Hematopoietic multipotent progenitor cell treated with erythropoietin and hydrocortisone succinate and interleukin-3 and kit ligand, for 8 days (in vitro differentiated cells): ENCODE measurements around the gene IFITM5.
"Not testable (repeated sequence)": the region's sequence is repeated elsewhere in the genome, so short reads cannot be mapped to it uniquely, and the experiment has no call there.

Source experiments
- DNase-seq: peaks from one replicate; pipeline ENCODE4 v3.0.0-alpha.2; 2015

Gene IFITM5

GRCh38 chr11:299081-299891, at the start of gene IFITM5:
TSS of gene IFITM5 (minus strand) at chr11:299526. CDS start at chr11:299490, 36 bp downstream.
- no peak for DNase-seq

GRCh38 chr11:346529-346928, 47.2 kb upstream of the IFITM5 start:
- DNase-seq = no peak

GRCh38 chr11:344836-345578, 45.7 kb upstream of the IFITM5 start:
- peak; percentile 65 for DNase-seq

- no peak for DNase-seq
Measured at GRCh38 chr11:342328-342727, 43.0 kb upstream of the IFITM5 start.

GRCh38 chr11:340539-341512, 41.5 kb upstream of the IFITM5 start:
- DNase-seq = no peak

- DNase-seq = no peak
Measured at GRCh38 chr11:339963-340362, 40.6 kb upstream of the IFITM5 start.

GRCh38 chr11:337711-338110, 38.4 kb upstream of the IFITM5 start:
- no peak for DNase-seq

GRCh38 chr11:336659-337198, 37.4 kb upstream of the IFITM5 start:
- no peak for DNase-seq

GRCh38 chr11:335779-336658, 36.7 kb upstream of the IFITM5 start:
- no peak for DNase-seq

GRCh38 chr11:334264-334994, 35.1 kb upstream of the IFITM5 start:
- no peak for DNase-seq

GRCh38 chr11:333616-334263, 34.4 kb upstream of the IFITM5 start:
- not testable (repeated sequence) for DNase-seq

- no peak for DNase-seq
Measured at GRCh38 chr11:332651-333480, 33.5 kb upstream of the IFITM5 start.

GRCh38 chr11:331358-332060, 32.2 kb upstream of the IFITM5 start:
- no peak for DNase-seq

- no peak for DNase-seq
Measured at GRCh38 chr11:330694-331357, 31.5 kb upstream of the IFITM5 start.

- DNase-seq = no peak
Measured at GRCh38 chr11:330307-330693, 31.0 kb upstream of the IFITM5 start.

- DNase-seq = no peak
Measured at GRCh38 chr11:329886-330253, 30.5 kb upstream of the IFITM5 start.

- not testable (repeated sequence) for DNase-seq
Measured at GRCh38 chr11:328516-329100, 29.3 kb upstream of the IFITM5 start.

- no peak for DNase-seq
Measured at GRCh38 chr11:328012-328411, 28.7 kb upstream of the IFITM5 start.
